ENCODE data around the gene KYNU.

- TF ChIP-seq CTCF (IDR thresholded peaks at IDR 0.05) (no peak), POLR2A (IDR thresholded peaks at IDR 0.05) (no peak)
Measured at GRCh38 chr2:142892715-142893114, 15.3 kb downstream of the KYNU start.

All from tibial nerve (tissue), 3 donors.